DMS79 (cell line): ENCODE measurements around the gene B3GALT5.

Experiments used
- DNase-seq: peaks from one replicate; lab custom pipeline; 2025; lab: John Stamatoyannopoulos, UW

Gene B3GALT5

GRCh38 chr21:39645331-39645730, 32.6 kb downstream of the B3GALT5 start:
- no peak for DNase-seq

- no peak for DNase-seq
Measured at GRCh38 chr21:39647476-39647875, 34.7 kb downstream of the B3GALT5 start.

GRCh38 chr21:39648879-39649278, 36.1 kb downstream of the B3GALT5 start:
- DNase-seq = no peak

- DNase-seq = no peak
Measured at GRCh38 chr21:39649526-39649925, 36.8 kb downstream of the B3GALT5 start.

DNA sequence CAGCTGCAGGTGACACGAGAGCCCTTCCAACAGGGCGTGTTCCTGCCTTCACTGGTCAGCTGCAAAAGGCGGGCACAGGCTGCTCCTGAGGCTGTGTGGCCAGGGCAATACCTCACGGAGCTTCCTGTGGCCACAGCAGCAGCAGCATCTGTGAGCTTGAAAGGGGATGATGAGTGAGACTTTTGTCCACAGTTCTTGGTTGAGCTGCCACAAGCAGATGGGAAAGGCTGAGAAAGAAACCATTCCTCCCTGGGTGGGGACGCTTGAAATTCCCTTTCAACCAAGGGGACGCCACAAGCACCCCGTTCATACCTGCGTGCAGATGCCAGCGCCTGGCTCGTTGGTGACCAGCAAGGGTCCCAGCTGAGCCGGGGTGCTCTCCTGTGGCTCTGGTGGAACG, 37.6 kb downstream of the B3GALT5 start:
- no peak for DNase-seq

DNA sequence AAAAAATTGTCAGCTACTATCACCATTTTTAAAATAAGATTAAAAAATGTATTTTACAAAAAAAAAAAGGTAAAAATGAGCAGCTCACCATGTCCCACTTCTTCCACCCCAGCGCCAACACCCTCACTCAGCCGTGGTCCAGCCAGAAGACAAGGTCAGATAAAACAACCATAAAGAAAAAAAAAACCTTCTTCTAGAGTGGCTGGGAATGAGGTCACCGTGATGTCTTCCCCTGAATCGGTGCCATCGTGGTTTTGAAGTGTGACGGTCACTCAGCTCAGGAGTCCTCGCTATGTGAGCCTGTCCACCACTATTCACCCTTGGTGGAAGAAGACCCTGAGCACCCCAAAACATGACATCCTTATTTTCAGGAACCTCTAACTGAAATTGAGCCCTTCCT, 38.1 kb downstream of the B3GALT5 start:
- DNase-seq = no peak

- no peak for DNase-seq
Measured at GRCh38 chr21:39651206-39651605, 38.5 kb downstream of the B3GALT5 start.

GRCh38 chr21:39654951-39655350, 42.2 kb downstream of the B3GALT5 start:
- no peak for DNase-seq

DNA sequence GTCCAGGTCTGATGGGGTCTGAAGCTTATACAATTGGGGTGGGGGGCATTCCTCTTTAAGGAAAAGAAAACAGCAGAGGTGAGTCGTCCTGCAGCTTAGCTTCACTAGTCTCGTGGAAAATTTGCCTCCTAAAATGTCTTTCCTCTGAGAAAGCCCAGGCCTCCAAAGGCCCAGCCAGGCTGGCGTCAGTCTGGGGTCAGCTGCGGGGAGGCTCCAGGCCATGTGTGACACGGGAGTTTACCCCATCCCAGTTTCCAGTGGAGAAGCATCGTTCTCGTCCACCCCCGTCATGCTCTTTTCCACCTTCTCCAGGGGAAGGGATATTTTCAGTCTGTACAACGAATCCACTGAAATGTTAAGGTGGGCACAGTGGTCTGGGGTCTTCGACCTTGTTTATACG, 42.8 kb downstream of the B3GALT5 start:
- no peak for DNase-seq

DNA sequence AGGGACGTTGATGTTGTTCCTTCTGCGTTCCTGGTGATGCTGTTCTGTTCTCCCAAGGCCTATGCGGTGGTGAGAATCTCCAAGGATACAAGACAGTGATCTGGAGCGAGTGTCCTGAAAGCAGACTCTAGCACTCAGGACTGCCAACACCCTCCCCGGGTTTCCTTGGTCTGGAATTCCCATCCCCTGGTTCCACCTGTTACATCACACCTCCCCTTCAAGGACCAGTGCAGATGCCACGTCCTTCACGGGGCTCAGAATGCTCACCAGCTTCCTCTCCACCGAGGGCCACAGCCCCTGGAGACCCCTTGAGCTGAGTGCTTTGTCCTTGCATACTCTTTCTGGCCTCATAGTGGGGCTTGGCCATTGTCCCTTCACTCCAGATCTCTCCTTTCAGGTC, 43.5 kb downstream of the B3GALT5 start:
- DNase-seq = no peak

- no peak for DNase-seq
Measured at GRCh38 chr21:39657091-39657689, 44.5 kb downstream of the B3GALT5 start.

DNA sequence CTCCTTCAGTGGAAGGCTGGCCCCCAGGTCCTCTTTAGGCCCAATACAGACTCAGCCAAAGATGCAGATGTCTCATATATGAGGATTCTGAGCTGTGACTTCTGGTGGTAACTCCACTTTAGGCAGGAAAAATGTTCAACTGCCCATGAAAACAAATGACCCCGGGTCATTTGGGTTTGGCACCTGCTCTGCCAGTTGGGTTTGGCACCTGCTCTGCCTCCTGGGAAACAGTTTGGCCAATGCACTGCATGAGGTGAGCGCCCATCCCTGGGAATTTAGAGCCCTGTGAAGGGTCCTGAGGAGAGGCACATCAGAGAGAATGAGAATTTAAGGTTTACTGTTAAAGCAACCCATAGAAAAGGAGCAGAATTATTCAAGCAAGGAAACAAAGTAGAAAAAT, 45.3 kb downstream of the B3GALT5 start:
- no peak for DNase-seq

DNA sequence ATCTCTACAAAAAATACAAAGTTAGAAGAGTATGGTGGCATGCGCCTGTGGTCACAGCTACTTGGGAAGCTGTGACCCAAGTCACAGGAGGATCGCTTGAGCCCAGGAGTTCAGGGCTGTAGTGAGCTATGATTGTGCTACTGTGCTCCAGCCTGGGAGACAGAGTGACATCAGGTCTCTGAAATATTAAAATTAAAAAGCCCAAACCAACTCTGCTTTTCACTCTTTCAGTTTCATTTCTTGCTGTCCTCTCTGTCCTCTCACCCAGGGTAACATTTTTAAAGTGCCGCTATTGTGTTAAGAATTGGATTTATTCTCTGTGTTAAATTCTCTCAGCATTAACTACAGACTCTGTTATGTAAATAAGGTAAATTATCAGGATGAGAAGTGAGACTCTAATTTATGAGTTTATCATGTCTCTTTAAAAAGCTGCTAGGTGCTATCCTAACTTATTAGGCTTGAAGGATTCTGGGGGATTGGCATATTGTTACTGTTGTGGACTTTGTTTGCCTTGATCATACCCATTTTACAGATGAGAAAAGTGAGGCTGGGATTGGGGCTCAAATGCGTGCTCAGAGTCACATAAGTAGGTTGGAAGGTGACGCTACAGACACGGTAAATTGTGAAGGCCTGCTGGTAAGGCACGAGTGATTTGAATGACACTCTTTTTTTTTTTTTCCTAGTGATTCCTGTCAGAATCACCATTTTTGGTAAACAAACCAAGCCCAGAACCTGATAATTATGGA, 46.5 kb downstream of the B3GALT5 start:
- no peak for DNase-seq

DNA sequence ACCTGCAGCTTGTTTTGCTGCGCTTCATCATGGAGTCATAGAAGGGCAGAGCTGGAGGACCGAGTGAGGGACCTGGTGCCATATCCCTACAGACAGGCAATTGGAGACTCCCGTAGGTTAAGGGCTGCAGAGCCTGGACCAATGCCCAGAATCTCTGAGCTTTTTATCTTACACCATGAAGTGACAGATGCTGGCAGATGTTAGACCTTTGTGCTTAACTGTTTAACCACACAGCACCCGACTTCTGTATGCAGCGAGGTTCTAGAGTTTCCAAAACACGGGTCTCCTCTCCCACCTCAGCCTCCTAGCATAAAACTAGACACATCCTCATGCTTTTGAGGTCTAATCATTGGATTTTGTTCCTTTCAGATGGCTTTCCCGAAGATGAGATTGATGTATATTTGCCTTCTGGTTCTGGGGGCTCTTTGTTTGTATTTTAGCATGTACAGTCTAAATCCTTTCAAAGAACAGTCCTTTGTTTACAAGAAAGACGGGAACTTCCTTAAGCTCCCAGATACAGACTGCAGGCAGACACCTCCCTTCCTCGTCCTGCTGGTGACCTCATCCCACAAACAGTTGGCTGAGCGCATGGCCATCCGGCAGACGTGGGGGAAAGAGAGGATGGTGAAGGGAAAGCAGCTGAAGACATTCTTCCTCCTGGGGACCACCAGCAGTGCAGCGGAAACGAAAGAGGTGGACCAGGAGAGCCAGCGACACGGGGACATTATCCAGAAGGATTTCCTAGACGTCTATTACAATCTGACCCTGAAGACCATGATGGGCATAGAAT, 47.6 kb downstream of the B3GALT5 start:
- peak; percentile 76 for DNase-seq

DNA sequence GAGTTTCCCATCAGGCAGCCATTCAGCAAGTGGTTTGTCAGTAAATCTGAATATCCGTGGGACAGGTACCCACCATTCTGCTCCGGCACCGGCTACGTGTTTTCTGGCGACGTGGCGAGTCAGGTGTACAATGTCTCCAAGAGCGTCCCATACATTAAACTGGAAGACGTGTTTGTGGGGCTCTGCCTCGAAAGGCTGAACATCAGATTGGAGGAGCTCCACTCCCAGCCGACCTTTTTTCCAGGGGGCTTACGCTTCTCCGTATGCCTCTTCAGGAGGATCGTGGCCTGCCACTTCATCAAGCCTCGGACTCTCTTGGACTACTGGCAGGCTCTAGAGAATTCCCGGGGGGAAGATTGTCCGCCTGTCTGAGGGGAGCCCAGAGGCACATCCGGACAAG, 48.4 kb downstream of the B3GALT5 start:
- no peak for DNase-seq

DNA sequence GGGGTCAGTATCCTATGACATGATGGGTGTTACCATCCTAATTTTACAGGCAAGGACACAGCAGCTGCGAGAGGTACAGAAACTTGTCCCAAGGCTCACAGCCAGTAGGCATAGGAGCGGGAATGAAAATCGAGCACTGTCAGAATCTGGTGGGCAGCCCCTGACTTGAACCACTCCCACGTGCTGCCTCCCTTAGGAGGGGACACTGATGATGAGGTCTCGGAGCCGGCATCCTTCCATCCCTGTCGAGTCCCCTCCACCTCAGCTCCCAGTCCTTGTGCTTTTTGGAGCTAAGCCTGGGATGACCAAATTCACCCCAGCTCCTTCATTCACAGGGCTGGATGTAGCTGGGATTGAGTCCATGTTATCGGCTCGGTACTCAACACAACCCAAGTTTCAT, 49.0 kb downstream of the B3GALT5 start:
- no peak for DNase-seq

- DNase-seq = no peak
Measured at GRCh38 chr21:39662411-39662953, 49.7 kb downstream of the B3GALT5 start.

DNA sequence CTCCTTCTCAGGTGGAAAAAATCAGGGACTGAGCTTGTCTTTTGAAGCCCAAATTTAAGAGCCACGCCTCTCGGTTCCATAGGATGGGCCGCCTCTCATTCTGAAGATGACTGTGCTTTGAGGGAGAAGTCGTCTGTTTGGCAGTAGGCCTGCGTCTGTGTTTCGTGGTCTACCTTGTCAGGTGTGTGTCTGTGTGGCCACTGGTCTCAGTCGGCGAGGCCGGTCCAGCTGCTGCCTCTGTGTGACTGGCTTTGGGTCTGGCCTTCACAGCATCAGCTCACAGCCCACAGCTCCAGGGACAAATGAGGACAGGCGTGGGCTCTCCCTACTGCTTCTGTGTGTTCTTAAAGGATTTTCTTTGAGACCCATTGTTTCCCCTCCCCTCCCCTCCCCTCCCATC, 50.3 kb downstream of the B3GALT5 start:
- no peak for DNase-seq

DNA sequence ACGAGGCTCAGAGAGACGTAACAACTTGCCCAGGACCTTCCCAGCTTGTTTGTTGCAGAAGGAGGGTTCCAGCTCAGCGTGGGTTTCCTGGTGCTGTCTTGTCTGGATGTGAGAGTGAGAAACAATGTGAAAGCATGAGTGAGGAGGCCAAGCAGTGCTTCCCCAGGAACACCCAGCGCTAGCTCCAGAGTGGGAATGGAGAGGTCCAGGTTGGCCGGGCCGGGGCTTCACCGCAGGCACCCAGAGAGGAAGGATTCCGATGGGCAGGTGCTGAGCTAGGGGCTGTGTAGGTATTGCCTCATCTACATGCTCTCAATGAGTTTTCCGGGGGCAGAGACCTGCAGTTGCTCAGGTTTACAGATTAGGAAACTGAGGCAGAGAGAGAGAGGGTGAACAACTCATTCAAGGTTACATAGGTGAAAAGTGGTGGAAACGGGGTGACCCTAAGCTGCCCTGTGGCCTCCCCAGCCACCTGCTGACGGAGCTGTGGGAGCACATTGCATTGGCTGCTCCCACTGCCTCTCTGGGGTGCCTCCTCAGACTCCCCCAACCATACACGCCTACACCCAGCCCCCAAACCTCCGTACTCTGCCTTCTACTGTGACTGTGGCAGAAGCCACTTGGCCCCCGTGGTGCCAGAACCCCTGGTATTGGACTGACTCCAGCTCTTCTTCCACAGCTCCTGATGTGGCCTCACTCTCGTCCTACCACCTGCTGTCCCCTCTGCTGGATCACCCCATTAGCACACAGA, 51.2 kb downstream of the B3GALT5 start:
- no peak for DNase-seq

- no peak for DNase-seq
Measured at GRCh38 chr21:39664586-39664985, 51.8 kb downstream of the B3GALT5 start.

DNA sequence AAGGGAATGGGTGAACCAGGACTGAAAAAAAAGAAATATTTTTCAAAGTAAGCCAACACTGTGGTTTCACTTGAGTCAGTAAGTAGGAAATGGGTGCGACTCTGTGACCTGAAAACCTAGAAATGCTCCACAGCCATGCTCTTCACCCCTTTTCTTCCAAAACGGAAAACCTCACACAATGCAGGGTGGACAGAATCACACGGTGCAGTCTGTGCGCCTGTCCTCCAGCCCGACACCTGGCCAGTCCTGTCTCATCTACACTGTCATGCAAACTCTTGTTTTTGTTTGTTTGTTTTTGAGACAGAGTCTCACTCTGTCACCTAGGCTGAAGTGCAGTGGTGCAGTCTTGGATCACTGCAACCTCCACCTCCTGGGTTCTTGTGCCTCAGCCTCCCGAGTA, 53.3 kb downstream of the B3GALT5 start:
- no peak for DNase-seq

- no peak for DNase-seq
Measured at GRCh38 chr21:39666681-39667315, 54.1 kb downstream of the B3GALT5 start.
